HepG2 (cell line): Measurements from ENCODE around the gene ARHGAP29. TPM values are rescaled to one million over a fixed set of nuclear protein-coding genes. Genes with fewer than 3 reads are reported as not detected.

Experiments used
- BATF2 ChIP-seq: sonication (generic); formaldehyde crosslinking; IDR thresholded peaks from 2 replicates; pipeline ENCODE4 v1.8.0; 2022; ENCODE audit warnings: mild to moderate bottlenecking, missing genetic modification reagents, moderate library complexity
- HBP1 ChIP-seq: IDR thresholded peaks from 2 replicates; pipeline ENCODE4 v1.6.1; 2016; ENCODE audit warnings: low read depth, control low read depth
- PCBP2 ChIP-seq: fragments of 200-400 bp; formaldehyde crosslinking; optimal IDR thresholded peaks from 2 replicates; pipeline ENCODE3; 2018; ENCODE audit warnings: low read length, low read depth; ENCODE audit not compliant: poor library complexity, severe bottlenecking
- POGK ChIP-seq: sonication (generic); formaldehyde crosslinking; conservative IDR thresholded peaks from 2 replicates; pipeline ENCODE4 v1.8.0; 2022; ENCODE audit warnings: mild to moderate bottlenecking, moderate library complexity, missing genetic modification reagents
- SRSF1 ChIP-seq: fragments of 200-400 bp; formaldehyde crosslinking; optimal IDR thresholded peaks from 2 replicates; pipeline ENCODE3; 2017; ENCODE audit warnings: mild to moderate bottlenecking, low read depth, low read length, moderate library complexity
- STAT5B ChIP-seq: sonication (generic); formaldehyde crosslinking; IDR thresholded peaks from 2 replicates; pipeline ENCODE4 v1.4.0; 2020; ENCODE audit warnings: missing genetic modification reagents
- TBX2 ChIP-seq: sonication (generic); formaldehyde crosslinking; IDR thresholded peaks from 2 replicates; pipeline ENCODE4 v1.5.0; 2020; ENCODE audit warnings: missing genetic modification reagents, mild to moderate bottlenecking, borderline replicate concordance
- THYN1 ChIP-seq: sonication (generic); formaldehyde crosslinking; IDR thresholded peaks from 2 replicates; pipeline ENCODE4 v1.8.1; 2023; ENCODE audit warnings: low read depth, mild to moderate bottlenecking, moderate library complexity, missing genetic modification reagents, borderline replicate concordance
- ZNF143 ChIP-seq: sonication (generic); formaldehyde crosslinking; IDR thresholded peaks from 2 replicates; pipeline ENCODE4 v1.4.0; 2020; ENCODE audit warnings: missing genetic modification reagents
- ZNF431 ChIP-seq: sonication (generic); formaldehyde crosslinking; IDR thresholded peaks from 2 replicates; pipeline ENCODE4 v1.9.0; 2022; ENCODE audit warnings: missing genetic modification reagents, low read depth, mild to moderate bottlenecking, borderline replicate concordance
- ZNF510 ChIP-seq: sonication (generic); formaldehyde crosslinking; IDR thresholded peaks from 2 replicates; pipeline ENCODE4 v1.4.0; 2020; ENCODE audit warnings: low read depth, mild to moderate bottlenecking, missing genetic modification reagents
- ZNF713 ChIP-seq: sonication (generic); formaldehyde crosslinking; IDR thresholded peaks from 2 replicates; pipeline ENCODE4 v1.4.0; 2020; ENCODE audit warnings: mild to moderate bottlenecking, missing genetic modification reagents
- ZNF747 ChIP-seq: sonication (generic); formaldehyde crosslinking; IDR thresholded peaks from 2 replicates; pipeline ENCODE4 v1.8.1; 2023; ENCODE audit warnings: missing genetic modification reagents, mild to moderate bottlenecking, borderline replicate concordance
- ZNF850 ChIP-seq: sonication (generic); formaldehyde crosslinking; conservative IDR thresholded peaks from 2 replicates; pipeline ENCODE4 v1.9.0; 2021; ENCODE audit warnings: mild to moderate bottlenecking, missing genetic modification reagents
- ZSCAN25 ChIP-seq: sonication (generic); formaldehyde crosslinking; IDR thresholded peaks from 2 replicates; pipeline ENCODE4 v1.8.0; 2022; ENCODE audit warnings: mild to moderate bottlenecking, missing genetic modification reagents
- polyA plus RNA-seq, 8 experiments: library from polyadenylated mRNA; depleted of rRNA in 3 of 8; stranded (reverse) in 7 of 8; unstranded in 1 of 8; fragments of >200 nt; fragmentation: Illumina TruSeq in 4 of 8; extraction: Trizol in 4 of 8; gene quantifications; 2 replicates each; pipeline versions ENCODE4 v1.2.1 to v1.2.3, GENCODE V29; 2011 to 2016; ENCODE audit warnings: low read depth in 4 of 8, missing spikeins in 1 of 8, mixed read lengths in 1 of 8; ENCODE audit not compliant: insufficient read depth in 1 of 8
- total RNA-seq, 5 experiments: library from RNA; depleted of rRNA; stranded (reverse); fragments of >200 nt; fragmentation: Illumina TruSeq; extraction: Trizol; gene quantifications; 2 replicates each; pipeline ENCODE4 v1.2.3, GENCODE V29; 2016; ENCODE audit warnings: low read depth in 1 of 5
- TF ChIP-seq, protein P1 (sequence below): sonication (generic); formaldehyde crosslinking; conservative IDR thresholded peaks from 2 replicates; pipeline ENCODE4 v1.4.0; 2020; ENCODE audit warnings: missing genetic modification reagents
- TF ChIP-seq, protein P2 (sequence below): conservative IDR thresholded peaks from 2 replicates; pipeline ENCODE4 v1.6.1; 2018; ENCODE audit warnings: missing genetic modification reagents
- TF ChIP-seq, protein P3 (sequence below): sonication (generic); formaldehyde crosslinking; IDR thresholded peaks from 2 replicates; pipeline ENCODE4 v1.5.0; 2020; ENCODE audit warnings: missing genetic modification reagents, mild to moderate bottlenecking, borderline replicate concordance

Gene ARHGAP29
- total and polyA plus RNA-seq, 2 of the 13 experiments (the other 11 are each of a cell fraction or from before 2014, with no cell fraction given) = 12.8 to 18.3 TPM

DNA sequence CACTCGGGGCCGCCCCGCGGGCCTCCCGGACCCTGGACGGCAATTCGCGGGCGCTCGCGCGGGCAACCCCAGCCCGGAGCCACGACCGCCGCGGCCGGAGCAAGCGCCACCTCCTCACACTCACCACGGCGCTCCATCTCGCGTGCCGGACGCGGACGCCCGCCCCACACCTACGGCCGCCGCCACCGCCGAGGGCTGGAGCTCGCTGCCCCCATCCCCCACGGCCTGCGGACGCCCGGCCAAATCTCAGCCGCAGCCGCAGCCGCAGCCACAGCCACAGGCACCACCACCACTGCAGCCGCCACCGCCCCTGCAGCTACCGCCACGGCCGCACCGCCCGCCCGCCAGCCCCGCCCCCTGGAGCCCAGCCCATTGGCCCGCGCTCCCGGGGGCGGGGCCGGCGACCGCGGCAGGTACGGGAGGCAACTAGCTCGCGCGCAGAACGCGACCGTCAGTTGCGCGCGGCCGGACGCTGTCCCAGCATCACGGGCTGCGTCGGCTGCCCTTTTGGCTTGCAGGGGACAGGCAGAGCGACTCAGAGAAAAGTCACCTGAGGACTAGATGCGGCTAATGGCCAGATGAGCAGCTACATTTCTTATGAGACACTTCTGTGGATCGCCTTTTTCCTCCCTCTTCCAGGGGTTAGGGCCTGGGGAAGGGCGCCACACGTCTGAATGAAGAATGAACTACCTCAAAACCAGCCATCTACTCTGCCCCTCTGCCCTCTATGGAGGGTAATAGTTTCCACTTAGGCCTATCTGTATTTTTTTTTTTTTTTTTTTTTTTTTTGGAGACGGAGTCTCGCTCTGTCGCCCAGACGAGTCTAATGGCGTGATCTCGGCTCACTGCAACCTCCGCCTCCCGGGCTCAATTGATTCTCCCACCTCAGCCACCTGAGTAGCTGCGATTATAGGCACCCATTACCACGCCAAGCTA, at the start of gene ARHGAP29 (continued):
- no peak for TF ChIP-seq POGK (CRISPR knock-in tag)
- TF ChIP-seq, protein P1, sequence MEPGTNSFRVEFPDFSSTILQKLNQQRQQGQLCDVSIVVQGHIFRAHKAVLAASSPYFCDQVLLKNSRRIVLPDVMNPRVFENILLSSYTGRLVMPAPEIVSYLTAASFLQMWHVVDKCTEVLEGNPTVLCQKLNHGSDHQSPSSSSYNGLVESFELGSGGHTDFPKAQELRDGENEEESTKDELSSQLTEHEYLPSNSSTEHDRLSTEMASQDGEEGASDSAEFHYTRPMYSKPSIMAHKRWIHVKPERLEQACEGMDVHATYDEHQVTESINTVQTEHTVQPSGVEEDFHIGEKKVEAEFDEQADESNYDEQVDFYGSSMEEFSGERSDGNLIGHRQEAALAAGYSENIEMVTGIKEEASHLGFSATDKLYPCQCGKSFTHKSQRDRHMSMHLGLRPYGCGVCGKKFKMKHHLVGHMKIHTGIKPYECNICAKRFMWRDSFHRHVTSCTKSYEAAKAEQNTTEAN (CRISPR knock-in tag) = peak; percentile 62; the same call in 1 of the 2 replicates
- TF ChIP-seq BATF2 (CRISPR knock-in tag) = no peak
- no peak for TF ChIP-seq SRSF1
- no peak for TF ChIP-seq STAT5B
- no peak for TF ChIP-seq ZNF510 (CRISPR knock-in tag)
- no peak for TF ChIP-seq ZNF850 (CRISPR knock-in tag)
- TF ChIP-seq PCBP2 = no peak
- TF ChIP-seq TBX2 (CRISPR knock-in tag) = 0 out of 2 replicates have a peak, but pooled peaks have one; percentile 15
- no peak for TF ChIP-seq ZNF713 (CRISPR knock-in tag)
- TF ChIP-seq ZNF431 (CRISPR knock-in tag) = peak; percentile 63; the same call in 1 of the 2 replicates
- TF ChIP-seq, protein P2, sequence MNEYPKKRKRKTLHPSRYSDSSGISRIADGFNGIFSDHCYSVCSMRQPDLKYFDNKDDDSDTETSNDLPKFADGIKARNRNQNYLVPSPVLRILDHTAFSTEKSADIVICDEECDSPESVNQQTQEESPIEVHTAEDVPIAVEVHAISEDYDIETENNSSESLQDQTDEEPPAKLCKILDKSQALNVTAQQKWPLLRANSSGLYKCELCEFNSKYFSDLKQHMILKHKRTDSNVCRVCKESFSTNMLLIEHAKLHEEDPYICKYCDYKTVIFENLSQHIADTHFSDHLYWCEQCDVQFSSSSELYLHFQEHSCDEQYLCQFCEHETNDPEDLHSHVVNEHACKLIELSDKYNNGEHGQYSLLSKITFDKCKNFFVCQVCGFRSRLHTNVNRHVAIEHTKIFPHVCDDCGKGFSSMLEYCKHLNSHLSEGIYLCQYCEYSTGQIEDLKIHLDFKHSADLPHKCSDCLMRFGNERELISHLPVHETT (CRISPR knock-in tag) = no peak
- TF ChIP-seq HBP1 (CRISPR knock-in tag) = no peak
- TF ChIP-seq, protein P3, sequence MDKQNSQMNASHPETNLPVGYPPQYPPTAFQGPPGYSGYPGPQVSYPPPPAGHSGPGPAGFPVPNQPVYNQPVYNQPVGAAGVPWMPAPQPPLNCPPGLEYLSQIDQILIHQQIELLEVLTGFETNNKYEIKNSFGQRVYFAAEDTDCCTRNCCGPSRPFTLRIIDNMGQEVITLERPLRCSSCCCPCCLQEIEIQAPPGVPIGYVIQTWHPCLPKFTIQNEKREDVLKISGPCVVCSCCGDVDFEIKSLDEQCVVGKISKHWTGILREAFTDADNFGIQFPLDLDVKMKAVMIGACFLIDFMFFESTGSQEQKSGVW = no peak
- no peak for TF ChIP-seq ZNF747 (CRISPR knock-in tag)
- peak; percentile 25; the same call in 1 of the 2 replicates for TF ChIP-seq ZSCAN25
- no peak for TF ChIP-seq THYN1 (CRISPR knock-in tag)
- no peak for TF ChIP-seq ZNF143 (CRISPR knock-in tag)
